ENCODE results near the gene VAV3.

Gene VAV3

GRCh38 chr1:107673006-107673405 is 292.0 kb downstream of the VAV3 start:
- Histone ChIP-seq H3K36me3 (ENCODE audit: insufficient read depth, low read length) (no peaks in the 10 kb centered on the region), H3K9ac (ENCODE audit: low read length) (no peak overlapping the region), H3K27me3 (ENCODE audit: control insufficient read depth in 1 of 2, insufficient read depth in 2 of 2, low read length in 2 of 2) (no peaks in the 10 kb centered on the region), H3K4me1 (ENCODE audit: insufficient read depth, low read length) (peaks cover 16% of the 10 kb centered on the region), H3K9me3 (ENCODE audit: low read length) (no peaks in the 10 kb centered on the region), H3K27ac (ENCODE audit: low read depth, low read length) (no peak overlapping the region), H3K4me3 (ENCODE audit: low read depth in 1 of 2, low read length in 2 of 2) (no peak overlapping the region)

- H3K27me3 ChIP-seq (ENCODE audit: control insufficient read depth in 1 of 2, insufficient read depth in 2 of 2, low read length in 2 of 2) = no peaks in the 10 kb centered on the region
- peaks cover 16% of the 10 kb centered on the region for H3K4me1 ChIP-seq (ENCODE audit: insufficient read depth, low read length)
- no peaks in the 10 kb centered on the region for H3K9me3 ChIP-seq (ENCODE audit: low read length)
- H3K27ac ChIP-seq (ENCODE audit: low read depth, low read length) = peak overlapping the region; percentile 43
- H3K9ac ChIP-seq (ENCODE audit: low read length) = no peak overlapping the region
- H3K36me3 ChIP-seq (ENCODE audit: insufficient read depth, low read length) = no peaks in the 10 kb centered on the region
- peak overlapping the region in 1 of 2 donors; percentile 1 for H3K4me3 ChIP-seq (ENCODE audit: low read depth in 1 of 2, low read length in 2 of 2)
Observed at GRCh38 chr1:107670397-107671040, 294.5 kb downstream of the VAV3 start.

GRCh38 chr1:107669996-107670395 is 295.0 kb downstream of the VAV3 start:
- Histone ChIP-seq H3K4me3 (ENCODE audit: low read depth in 1 of 2, low read length in 2 of 2) (no peak overlapping the region), H3K9ac (ENCODE audit: low read length) (no peak overlapping the region), H3K27ac (ENCODE audit: low read depth, low read length) (no peak overlapping the region), H3K36me3 (ENCODE audit: insufficient read depth, low read length) (no peaks in the 10 kb centered on the region), H3K4me1 (ENCODE audit: insufficient read depth, low read length) (peaks cover 16% of the 10 kb centered on the region), H3K27me3 (ENCODE audit: control insufficient read depth in 1 of 2, insufficient read depth in 2 of 2, low read length in 2 of 2) (no peaks in the 10 kb centered on the region), H3K9me3 (ENCODE audit: low read length) (no peaks in the 10 kb centered on the region)

GRCh38 chr1:107668762-107669161 is 296.2 kb downstream of the VAV3 start:
- Histone ChIP-seq H3K27me3 (ENCODE audit: control insufficient read depth in 1 of 2, insufficient read depth in 2 of 2, low read length in 2 of 2) (no peaks in the 10 kb centered on the region), H3K36me3 (ENCODE audit: insufficient read depth, low read length) (no peaks in the 10 kb centered on the region), H3K4me1 (ENCODE audit: insufficient read depth, low read length) (peaks cover 16% of the 10 kb centered on the region), H3K9me3 (ENCODE audit: low read length) (no peaks in the 10 kb centered on the region), H3K27ac (ENCODE audit: low read depth, low read length) (no peak overlapping the region), H3K9ac (ENCODE audit: low read length) (no peak overlapping the region), H3K4me3 (ENCODE audit: low read depth in 1 of 2, low read length in 2 of 2) (no peak overlapping the region)

- Histone ChIP-seq H3K9me3 (ENCODE audit: low read length) (no peaks in the 10 kb centered on the region), H3K36me3 (ENCODE audit: insufficient read depth, low read length) (no peaks in the 10 kb centered on the region), H3K27ac (ENCODE audit: low read depth, low read length) (no peak overlapping the region), H3K4me3 (ENCODE audit: low read depth in 1 of 2, low read length in 2 of 2) (no peak overlapping the region), H3K9ac (ENCODE audit: low read length) (no peak overlapping the region), H3K4me1 (ENCODE audit: insufficient read depth, low read length) (peaks cover 16% of the 10 kb centered on the region), H3K27me3 (ENCODE audit: control insufficient read depth in 1 of 2, insufficient read depth in 2 of 2, low read length in 2 of 2) (no peaks in the 10 kb centered on the region)
Observed at GRCh38 chr1:107666493-107666892, 298.5 kb downstream of the VAV3 start.

GRCh38 chr1:107664982-107665925 is 299.7 kb downstream of the VAV3 start:
- H3K27ac ChIP-seq (ENCODE audit: low read depth, low read length) = no peak overlapping the region
- no peaks in the 10 kb centered on the region for H3K9me3 ChIP-seq (ENCODE audit: low read length)
- H3K4me3 ChIP-seq (ENCODE audit: low read depth in 1 of 2, low read length in 2 of 2) = no peak overlapping the region
- no peak overlapping the region for H3K9ac ChIP-seq (ENCODE audit: low read length)
- no peaks in the 10 kb centered on the region for H3K36me3 ChIP-seq (ENCODE audit: insufficient read depth, low read length)
- peaks cover 4% of the 10 kb centered on the region for H3K4me1 ChIP-seq (ENCODE audit: insufficient read depth, low read length)
- H3K27me3 ChIP-seq (ENCODE audit: control insufficient read depth in 1 of 2, insufficient read depth in 2 of 2, low read length in 2 of 2) = no peaks in the 10 kb centered on the region

- H3K4me1 ChIP-seq (ENCODE audit: insufficient read depth, low read length) = no peaks in the 10 kb centered on the region
- no peaks in the 10 kb centered on the region for H3K9me3 ChIP-seq (ENCODE audit: low read length)
- H3K27me3 ChIP-seq (ENCODE audit: control insufficient read depth in 1 of 2, insufficient read depth in 2 of 2, low read length in 2 of 2) = no peaks in the 10 kb centered on the region
- H3K9ac ChIP-seq (ENCODE audit: low read length) = no peak overlapping the region
- H3K27ac ChIP-seq (ENCODE audit: low read depth, low read length) = no peak overlapping the region
- H3K4me3 ChIP-seq (ENCODE audit: low read depth in 1 of 2, low read length in 2 of 2) = no peak overlapping the region
- no peaks in the 10 kb centered on the region for H3K36me3 ChIP-seq (ENCODE audit: insufficient read depth, low read length)
Observed at GRCh38 chr1:107662971-107663370, 302.0 kb downstream of the VAV3 start.

GRCh38 chr1:107661158-107661557 is 303.8 kb downstream of the VAV3 start:
- Histone ChIP-seq H3K9ac (ENCODE audit: low read length) (no peak overlapping the region), H3K4me3 (ENCODE audit: low read depth in 1 of 2, low read length in 2 of 2) (no peak overlapping the region), H3K27ac (ENCODE audit: low read depth, low read length) (no peak overlapping the region), H3K9me3 (ENCODE audit: low read length) (no peaks in the 10 kb centered on the region), H3K27me3 (ENCODE audit: control insufficient read depth in 1 of 2, insufficient read depth in 2 of 2, low read length in 2 of 2) (no peaks in the 10 kb centered on the region), H3K4me1 (ENCODE audit: insufficient read depth, low read length) (no peaks in the 10 kb centered on the region), H3K36me3 (ENCODE audit: insufficient read depth, low read length) (no peaks in the 10 kb centered on the region)

GRCh38 chr1:107659961-107660360 is 305.0 kb downstream of the VAV3 start:
- Histone ChIP-seq H3K27me3 (ENCODE audit: control insufficient read depth in 1 of 2, insufficient read depth in 2 of 2, low read length in 2 of 2) (no peaks in the 10 kb centered on the region), H3K27ac (ENCODE audit: low read depth, low read length) (no peak overlapping the region), H3K36me3 (ENCODE audit: insufficient read depth, low read length) (no peaks in the 10 kb centered on the region), H3K4me3 (ENCODE audit: low read depth in 1 of 2, low read length in 2 of 2) (no peak overlapping the region), H3K4me1 (ENCODE audit: insufficient read depth, low read length) (no peaks in the 10 kb centered on the region), H3K9me3 (ENCODE audit: low read length) (no peaks in the 10 kb centered on the region), H3K9ac (ENCODE audit: low read length) (no peak overlapping the region)

GRCh38 chr1:107657356-107657755 is 307.6 kb downstream of the VAV3 start:
- H3K27ac ChIP-seq (ENCODE audit: low read depth, low read length) = no peak overlapping the region
- H3K9me3 ChIP-seq (ENCODE audit: low read length) = no peaks in the 10 kb centered on the region
- no peaks in the 10 kb centered on the region for H3K4me1 ChIP-seq (ENCODE audit: insufficient read depth, low read length)
- no peak overlapping the region for H3K9ac ChIP-seq (ENCODE audit: low read length)
- H3K36me3 ChIP-seq (ENCODE audit: insufficient read depth, low read length) = no peaks in the 10 kb centered on the region
- no peak overlapping the region for H3K4me3 ChIP-seq (ENCODE audit: low read depth in 1 of 2, low read length in 2 of 2)
- no peaks in the 10 kb centered on the region for H3K27me3 ChIP-seq (ENCODE audit: control insufficient read depth in 1 of 2, insufficient read depth in 2 of 2, low read length in 2 of 2)

GRCh38 chr1:107653765-107654164 is 311.2 kb downstream of the VAV3 start:
- Histone ChIP-seq H3K27ac (ENCODE audit: low read depth, low read length) (no peak overlapping the region), H3K9ac (ENCODE audit: low read length) (no peak overlapping the region), H3K36me3 (ENCODE audit: insufficient read depth, low read length) (no peaks in the 10 kb centered on the region)

More at GRCh38 chr1:107653765-107654164, 311.2 kb downstream of the VAV3 start:
- Histone ChIP-seq H3K27me3 (ENCODE audit: control insufficient read depth in 1 of 2, insufficient read depth in 2 of 2, low read length in 2 of 2) (no peaks in the 10 kb centered on the region), H3K4me1 (ENCODE audit: insufficient read depth, low read length) (no peaks in the 10 kb centered on the region), H3K4me3 (ENCODE audit: low read depth in 1 of 2, low read length in 2 of 2) (no peak overlapping the region), H3K9me3 (ENCODE audit: low read length) (no peaks in the 10 kb centered on the region)

Data from muscle layer of colon (tissue), 2 donors.